Measurements from ENCODE around the gene SLC22A4.

Gene SLC22A4

GRCh38 chr5:132300577-132301343, 6.6 kb downstream of the SLC22A4 start:
- no peak for DNase-seq

DNA sequence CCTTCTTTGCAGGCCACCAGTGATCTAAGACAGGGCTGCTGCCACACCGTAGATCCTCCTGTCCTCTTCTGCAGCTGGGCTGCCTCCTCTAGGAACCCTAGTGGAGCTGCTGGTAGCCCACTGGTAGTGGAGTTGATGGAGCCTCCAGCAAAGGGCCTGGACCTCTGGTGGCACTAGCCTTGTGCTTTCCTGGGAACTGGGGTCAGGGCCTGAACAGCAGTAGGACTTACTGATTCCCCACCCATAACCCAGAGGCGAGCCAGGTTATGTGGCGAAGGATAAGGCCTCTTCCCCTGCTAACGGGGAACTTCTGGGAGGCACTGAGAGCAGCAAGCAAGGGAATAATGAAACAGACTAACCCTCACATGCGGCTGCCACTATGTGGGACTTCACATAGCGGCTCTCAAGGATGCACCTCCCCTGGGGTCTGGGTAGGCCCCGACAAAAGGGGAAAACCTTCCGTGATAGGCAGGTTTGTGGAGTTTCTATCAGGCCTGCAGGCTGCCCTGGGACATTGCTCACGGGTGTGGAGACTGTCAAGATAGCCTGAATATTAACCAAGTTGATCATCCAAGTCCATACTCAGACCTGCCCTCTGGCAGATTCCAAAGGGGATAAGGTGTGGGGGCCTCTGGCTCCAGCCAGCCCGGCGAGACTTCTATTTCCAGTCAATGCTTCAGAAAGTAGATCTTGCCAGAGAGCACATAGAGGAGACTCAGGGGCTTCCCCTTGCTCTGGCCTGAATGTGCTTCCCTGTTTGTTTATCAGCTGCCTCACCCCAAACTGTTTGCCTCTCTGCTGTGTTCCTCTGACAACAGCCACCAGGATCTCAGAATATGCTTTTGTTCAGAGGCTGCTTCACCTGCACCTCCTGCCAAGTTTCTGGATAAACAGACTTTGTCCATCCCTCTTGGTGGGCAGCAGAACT, 7.4 kb downstream of the SLC22A4 start:
- no peak for DNase-seq

- DNase-seq, result no peak
Observed at GRCh38 chr5:132302413-132302812, 8.2 kb downstream of the SLC22A4 start.

DNA sequence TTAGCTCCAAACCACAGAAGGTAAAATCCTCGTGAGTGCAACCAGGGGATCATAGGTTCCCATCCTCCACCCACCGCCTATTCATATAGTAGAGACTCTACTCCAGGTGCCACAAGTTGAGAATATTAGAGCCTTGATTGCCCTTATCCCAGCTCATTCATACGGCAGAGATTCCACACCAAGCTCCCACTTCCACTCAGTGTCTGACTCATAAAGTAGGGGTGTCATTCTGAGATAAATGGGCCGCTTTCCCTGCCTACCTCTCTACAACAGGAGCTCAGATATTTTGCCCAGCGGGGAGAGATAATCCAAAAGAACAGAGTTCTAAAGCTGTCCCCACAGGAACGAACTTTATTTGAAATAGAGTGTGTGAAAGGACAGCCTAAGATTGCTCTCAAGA, 9.4 kb downstream of the SLC22A4 start:
- no peak for DNase-seq

- no peak for DNase-seq
Observed at GRCh38 chr5:132305420-132305819, 11.2 kb downstream of the SLC22A4 start.

- no peak for DNase-seq
Observed at GRCh38 chr5:132308701-132309100, 14.5 kb downstream of the SLC22A4 start.

DNA sequence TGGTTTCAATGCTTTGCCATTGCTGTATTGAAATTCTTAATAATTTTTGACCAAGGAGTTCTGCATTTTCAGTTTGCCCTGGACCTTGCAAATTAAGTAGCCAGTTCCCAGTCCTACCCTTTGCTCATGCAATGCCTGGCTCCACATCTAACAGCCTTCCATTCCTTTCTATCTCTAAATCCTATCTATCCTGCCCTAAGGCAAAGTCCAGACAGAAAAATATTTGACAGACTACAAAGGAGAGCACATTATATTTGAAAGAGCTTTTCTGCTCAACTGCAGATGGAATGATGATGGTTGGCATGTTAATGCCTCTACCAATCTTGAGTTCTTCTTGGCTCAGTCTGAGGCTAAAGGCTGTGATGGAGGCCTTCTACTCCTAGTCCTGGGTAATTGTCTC, 15.5 kb downstream of the SLC22A4 start:
- no peak for DNase-seq

DNA sequence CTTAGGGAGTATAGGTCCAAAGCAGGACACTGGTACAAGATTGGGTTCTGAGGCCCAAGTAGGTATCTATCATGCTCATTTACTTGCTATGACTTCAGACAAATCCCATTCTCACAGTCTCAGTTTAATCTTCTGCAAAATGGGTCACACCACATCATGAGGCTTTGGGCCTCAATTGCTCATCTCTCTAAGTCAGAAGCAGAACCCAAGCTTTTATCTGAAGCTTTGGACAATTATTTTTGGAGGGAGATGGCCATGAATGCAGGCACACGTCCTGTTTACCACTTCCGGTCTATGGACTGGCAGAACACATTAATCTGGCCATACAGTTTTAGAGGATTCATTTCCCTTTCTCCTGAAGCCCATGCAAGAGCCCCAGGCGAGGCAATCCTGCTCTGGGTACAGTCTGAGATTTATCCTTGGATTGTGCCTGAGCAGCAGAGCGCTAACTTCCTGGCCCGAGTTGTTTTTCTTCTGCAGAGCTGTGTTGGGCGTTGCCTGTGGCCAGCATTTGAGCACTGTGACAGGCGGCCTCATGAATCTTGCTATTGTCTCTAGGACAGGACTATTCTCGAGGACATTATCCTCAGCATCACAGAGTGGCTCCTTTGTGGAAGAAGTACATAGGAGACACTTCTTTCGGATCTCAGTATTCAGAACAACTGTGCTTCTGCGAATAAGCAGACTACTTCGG, 16.1 kb downstream of the SLC22A4 start:
- DNase-seq, result no peak

GRCh38 chr5:132313366-132313765, 19.2 kb downstream of the SLC22A4 start:
- DNase-seq, result no peak

DNA sequence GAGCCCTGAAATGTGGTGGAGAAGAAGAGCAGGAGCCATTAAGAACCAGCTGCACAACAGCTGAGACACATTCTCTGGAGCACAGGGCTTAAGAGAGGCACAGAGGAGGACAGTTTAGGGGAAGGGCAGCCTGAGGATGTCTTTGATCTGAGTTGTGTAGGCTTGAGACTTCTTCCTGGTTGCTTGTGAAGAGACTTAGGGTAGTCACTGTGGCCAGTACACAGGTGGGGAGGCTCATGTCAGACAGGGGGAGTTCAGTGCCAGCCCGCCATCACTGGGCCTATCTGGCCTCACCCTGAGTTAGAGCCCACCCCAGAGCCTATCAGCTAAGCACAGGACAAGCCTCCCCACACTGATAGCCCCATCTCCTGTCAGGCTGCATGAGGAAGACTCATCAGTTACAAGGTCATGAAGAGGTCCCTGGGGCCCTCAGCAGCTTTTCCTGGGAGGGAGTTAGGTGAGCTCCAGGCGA, 19.8 kb downstream of the SLC22A4 start:
- DNase-seq, result no peak

GRCh38 chr5:132315529-132316067, 21.4 kb downstream of the SLC22A4 start:
- no peak for DNase-seq

DNA sequence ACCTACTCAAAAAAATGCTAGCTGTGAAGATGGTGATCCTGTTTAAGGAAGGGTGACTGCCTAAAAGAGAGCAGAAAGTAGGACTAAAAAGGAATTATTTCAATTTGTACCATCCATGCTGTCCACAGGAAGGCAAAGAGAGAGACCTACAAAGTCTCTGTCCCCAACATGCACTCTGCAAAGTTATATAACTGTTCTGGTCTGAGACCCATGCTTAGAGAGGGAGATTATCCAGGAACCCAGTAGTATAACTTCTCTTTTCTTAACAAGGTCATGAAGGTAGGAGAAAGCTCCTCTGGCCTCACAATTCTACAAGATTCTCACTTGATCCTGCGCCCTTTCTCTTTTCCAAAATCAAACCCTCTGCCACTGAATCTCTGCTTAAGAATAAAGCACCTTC, 25.8 kb downstream of the SLC22A4 start:
- DNase-seq, result no peak

GRCh38 chr5:132321109-132321721, 27.0 kb downstream of the SLC22A4 start:
- DNase-seq, result no peak

- DNase-seq, result no peak
Observed at GRCh38 chr5:132322266-132322665, 28.1 kb downstream of the SLC22A4 start.

DNA sequence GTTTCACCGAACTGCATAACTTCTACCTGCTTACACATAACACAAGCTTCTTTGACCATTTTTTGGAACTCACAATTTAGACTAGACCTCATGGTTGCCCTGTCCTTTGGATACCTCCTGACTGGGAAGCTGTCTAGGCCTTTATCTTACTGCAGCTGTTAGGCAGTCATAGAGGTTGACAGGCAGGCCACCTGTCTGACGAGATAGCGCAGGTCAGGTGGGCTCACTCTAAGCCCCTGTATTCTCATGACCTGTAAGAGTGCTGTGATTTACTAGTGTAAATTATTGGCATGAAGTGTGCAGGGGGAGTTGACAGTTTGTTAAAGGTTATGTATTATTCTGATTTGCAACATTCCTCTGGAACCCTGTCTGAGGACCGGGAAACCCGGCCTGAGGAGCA, 29.0 kb downstream of the SLC22A4 start:
- DNase-seq, result no peak

DNA sequence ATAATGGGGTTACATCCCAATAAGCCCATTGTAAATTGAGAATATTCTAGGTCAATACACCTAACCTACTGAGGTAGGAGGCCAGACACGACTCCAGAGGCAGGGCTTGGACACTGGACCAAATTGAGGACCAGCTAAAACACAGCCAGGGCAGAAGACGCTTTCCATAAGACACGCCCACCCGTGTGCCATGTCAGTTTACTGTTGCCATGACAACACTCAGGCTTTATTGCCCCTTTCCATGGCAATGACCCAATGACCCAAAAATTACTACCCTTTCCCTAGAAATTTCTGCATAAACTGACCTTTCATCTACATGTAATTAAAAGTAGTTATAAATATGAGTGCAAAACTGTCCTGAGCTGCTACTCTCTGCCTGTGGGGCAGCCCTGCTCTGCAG, 31.5 kb downstream of the SLC22A4 start:
- DNase-seq, result no peak

DNA sequence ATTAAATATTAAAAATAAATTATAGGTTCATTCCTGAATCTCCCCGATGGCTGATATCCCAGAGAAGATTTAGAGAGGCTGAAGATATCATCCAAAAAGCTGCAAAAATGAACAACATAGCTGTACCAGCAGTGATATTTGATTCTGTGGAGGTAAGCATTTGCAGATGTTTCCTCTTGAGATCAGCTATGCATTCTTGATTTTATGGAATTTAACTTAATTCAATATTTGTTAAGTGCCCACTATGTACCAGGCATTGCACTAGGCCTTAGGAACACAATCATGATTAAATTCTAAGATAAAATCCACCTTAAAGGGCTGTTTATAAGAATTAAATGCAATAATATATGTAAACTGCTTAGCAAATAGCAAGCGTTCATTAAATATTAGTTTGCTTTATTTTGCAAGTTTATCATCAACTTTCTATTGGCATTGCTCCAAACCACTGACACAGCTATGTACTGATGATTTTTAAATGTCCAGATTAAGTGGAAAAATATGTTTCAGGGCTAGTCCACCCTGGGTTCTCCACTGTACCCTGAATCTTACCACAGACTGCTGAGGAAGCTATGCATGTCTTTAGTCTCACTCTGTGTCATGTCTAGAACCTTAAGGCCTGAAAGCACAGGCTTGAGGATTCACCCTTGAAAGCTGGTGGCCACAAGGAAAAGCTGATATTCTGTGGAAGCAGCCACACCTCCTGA, 33.2 kb downstream of the SLC22A4 start:
- DNase-seq, result no peak

GRCh38 chr5:132334812-132335211, 40.6 kb downstream of the SLC22A4 start:
- no peak for DNase-seq

- no peak for DNase-seq
Observed at GRCh38 chr5:132335402-132335801, 41.2 kb downstream of the SLC22A4 start.

DNA sequence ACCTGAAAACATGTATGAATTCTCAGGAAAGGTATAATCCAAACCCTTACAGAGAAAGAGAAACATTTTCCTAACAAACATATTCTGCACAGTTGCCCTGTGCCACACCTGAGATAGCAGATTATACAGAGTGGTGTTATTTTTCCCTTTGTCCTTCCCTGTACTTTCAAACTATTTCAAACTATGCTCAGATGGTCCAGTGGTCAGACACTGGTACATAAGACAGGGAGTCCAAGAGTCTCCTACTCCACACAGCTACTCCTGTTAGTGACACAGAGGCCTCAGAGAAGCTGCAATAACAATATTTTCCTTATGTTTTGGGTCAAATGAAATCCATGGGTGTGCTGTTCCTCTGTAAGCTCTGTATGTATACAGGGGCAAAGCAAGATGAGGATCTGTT, 45.3 kb downstream of the SLC22A4 start:
- no peak for DNase-seq

- DNase-seq, result no peak
Observed at GRCh38 chr5:132342291-132343180, 48.3 kb downstream of the SLC22A4 start.

Data from NCI-H1092 treated with DMSO at 0.1 percent for 48 hours (cell line).